Cardiac muscle cell (in vitro differentiated cells and primary cell): ENCODE measurements around the gene CYP26C1. TPM values are rescaled to one million over a fixed set of nuclear protein-coding genes. Genes with fewer than 3 reads are reported as not detected.
A peak's percentile ranks its signal among the peaks of the same experiment; 100 is the strongest.

Source experiments
- DNase-seq, 2 donors: peaks; one replicate each; pipeline versions ENCODE4 v3.0.0 to v3.0.0-alpha.2; 2010 to 2017; ENCODE audit warnings: low read depth in 1 of 2, low spot score in 1 of 2
- H3K27ac ChIP-seq: fragments of 200-600 bp; sonication (generic); 2 replicates; pipeline ENCODE4 v1.5.1; 2016
- H3K27me3 ChIP-seq: fragments of 200-600 bp; sonication (generic); 2 replicates; pipeline ENCODE4 v1.6.0; 2016; ENCODE audit warnings: control low read depth
- H3K36me3 ChIP-seq: fragments of 200-600 bp; sonication (generic); 2 replicates; pipeline ENCODE4 v1.5.1; 2016; ENCODE audit warnings: control low read depth
- H3K4me1 ChIP-seq: fragments of 200-600 bp; sonication (generic); 2 replicates; pipeline ENCODE4 v1.8.1; 2017; ENCODE audit warnings: low read depth, mild to moderate bottlenecking, mixed run types
- H3K4me3 ChIP-seq: fragments of 200-600 bp; sonication (generic); 2 replicates; pipeline ENCODE4 v1.5.1; 2016; ENCODE audit warnings: mild to moderate bottlenecking
- H3K9me3 ChIP-seq: fragments of 200-600 bp; sonication (generic); 2 replicates; pipeline ENCODE4 v1.5.1; 2017; ENCODE audit warnings: low read depth, mild to moderate bottlenecking, control low read depth
- CTCF ChIP-seq: IDR thresholded peaks from 2 replicates; pipeline ENCODE4 v1.5.1; 2012; ENCODE audit warnings: low read depth, mild to moderate bottlenecking, low read length
- polyA plus RNA-seq: library from polyadenylated mRNA; unstranded; fragments of >200 nt; fragmentation: Nextera tagmentation; extraction: Ambion mirVana; gene quantifications from 2 replicates; pipeline ENCODE4 v1.2.1, GENCODE V29; 2016
- total RNA-seq: library from RNA; depleted of rRNA; stranded (reverse); fragments of >200 nt; gene quantifications from 2 replicates; pipeline ENCODE4 v1.2.3, GENCODE V29; 2016

CYP26C1 gene
- total and polyA plus RNA-seq, 2 experiments from 2014 or later, result 0.06 TPM

DNA sequence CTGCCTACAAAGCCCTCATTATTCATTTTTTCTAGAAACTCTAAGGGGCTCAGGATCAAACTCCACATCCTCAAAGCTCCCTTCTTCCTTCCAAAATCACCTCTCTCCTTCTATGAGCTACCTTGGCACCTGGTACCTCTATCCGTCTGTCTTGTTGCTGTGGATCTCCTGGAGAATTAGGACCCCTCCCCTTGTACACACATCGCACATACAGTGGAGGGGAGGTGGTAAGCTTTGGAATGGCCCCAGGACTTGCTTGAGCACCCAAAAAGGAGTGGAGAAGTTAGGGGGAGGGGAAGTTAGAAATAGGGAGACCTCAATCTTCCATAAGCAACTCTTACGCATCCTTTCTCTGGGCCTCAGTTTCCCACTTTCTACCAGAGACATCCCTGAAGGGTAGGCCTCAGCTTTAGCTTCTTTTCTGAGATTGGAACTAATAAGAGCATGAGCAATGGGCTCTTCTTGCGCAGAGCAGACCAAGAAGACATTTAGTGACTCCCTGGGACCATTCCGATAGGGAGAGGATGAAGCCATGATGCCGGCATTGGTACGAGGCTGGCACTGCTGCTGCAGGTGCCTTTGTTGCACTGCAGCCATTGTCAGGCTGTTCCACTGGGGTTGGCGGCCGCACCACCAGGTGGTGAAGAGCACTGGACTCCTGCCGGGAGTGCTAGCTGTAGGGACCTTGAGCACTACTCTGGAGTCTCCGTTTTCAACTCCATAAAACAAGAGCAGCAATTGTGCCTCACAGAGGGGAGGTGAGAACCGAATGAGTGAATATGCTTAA lies 4.5 kb downstream of the CYP26C1 start:
- no peak for TF ChIP-seq CTCF
- Histone ChIP-seq H3K36me3 (no peaks in the 10 kb centered on the region), H3K27me3 (peaks cover 100% of the 10 kb centered on the region), H3K9me3 (no peaks in the 10 kb centered on the region), H3K4me3 (no peak overlapping the region), H3K4me1 (peaks cover 4% of the 10 kb centered on the region), H3K27ac (no peak overlapping the region)
- no peak for DNase-seq

- TF ChIP-seq CTCF, result peak; percentile 3
- DNase-seq, result peak in 1 of 2 donors; percentile 27
- H3K4me1 ChIP-seq, result peaks cover 4% of the 10 kb centered on the region
- no peaks in the 10 kb centered on the region for H3K36me3 ChIP-seq
- no peak overlapping the region for H3K27ac ChIP-seq
- H3K4me3 ChIP-seq, result peak overlapping the region; percentile 22
- peaks cover 100% of the 10 kb centered on the region for H3K27me3 ChIP-seq
- no peaks in the 10 kb centered on the region for H3K9me3 ChIP-seq
Observed at GRCh38 chr10:93065675-93066543, 5.3 kb downstream of the CYP26C1 start.

DNA sequence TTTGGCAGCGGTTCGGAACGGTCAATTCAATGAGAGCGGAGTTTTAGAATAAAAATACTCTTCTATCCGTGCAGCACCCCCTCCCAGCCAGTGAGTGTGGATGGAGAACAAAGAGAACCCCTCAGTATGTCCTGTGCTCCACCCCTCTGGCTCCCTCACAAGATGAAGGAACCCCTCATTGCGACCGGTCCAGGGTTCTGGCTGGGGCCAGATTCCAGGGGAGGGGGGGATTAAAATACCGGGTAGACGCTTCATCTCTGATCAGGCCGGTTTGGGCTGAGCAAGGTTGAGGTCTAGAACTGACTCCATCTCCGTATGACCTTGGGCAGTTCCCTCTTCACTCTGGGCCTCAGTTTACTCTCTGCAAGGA lies 5.9 kb downstream of the CYP26C1 start:
- H3K36me3 ChIP-seq, result no peaks in the 10 kb centered on the region
- no peak for TF ChIP-seq CTCF
- no peak overlapping the region for H3K4me3 ChIP-seq
- H3K27me3 ChIP-seq, result peaks cover 99% of the 10 kb centered on the region
- no peaks in the 10 kb centered on the region for H3K9me3 ChIP-seq
- H3K27ac ChIP-seq, result no peak overlapping the region
- DNase-seq, result no peak
- peaks cover 4% of the 10 kb centered on the region for H3K4me1 ChIP-seq

- Histone ChIP-seq H3K36me3 (no peaks in the 10 kb centered on the region), H3K9me3 (no peaks in the 10 kb centered on the region), H3K4me3 (peak overlapping the region; percentile 17), H3K4me1 (peaks cover 4% of the 10 kb centered on the region), H3K27ac (no peak overlapping the region), H3K27me3 (peaks cover 96% of the 10 kb centered on the region)
- DNase-seq, result no peak
- no peak for TF ChIP-seq CTCF
Observed at GRCh38 chr10:93067443-93068365, 7.1 kb downstream of the CYP26C1 start.
